Fibroblast of the aortic adventitia (primary cell): ENCODE results near the gene ITGA11. TPM values are rescaled to one million over a fixed set of nuclear protein-coding genes. Genes with fewer than 3 reads are reported as not detected.

Source experiments
- DNase-seq: peaks from one replicate; pipeline ENCODE4 v3.0.0-alpha.2; 2010; ENCODE audit warnings: low read depth
- H3K4me3 ChIP-seq: 2 replicates; pipeline ENCODE4 v1.5.1; 2011; ENCODE audit warnings: low read depth, mild to moderate bottlenecking, control low read depth, low read length, moderate library complexity
- total RNA-seq: library from RNA; depleted of rRNA; stranded (reverse); fragments of >200 nt; gene quantifications from 2 replicates; pipeline ENCODE4 v1.2.3, GENCODE V29; 2012; ENCODE audit warnings: low replicate concordance
- TF ChIP-seq, protein P1 (sequence below): IDR thresholded peaks from 2 replicates; pipeline ENCODE4 v1.5.1; 2011; ENCODE audit warnings: mild to moderate bottlenecking, low read length, control low read depth, inconsistent platforms; ENCODE audit not compliant: insufficient read depth

Gene ITGA11
- total RNA-seq, 1 donor = 81.1 TPM

DNA sequence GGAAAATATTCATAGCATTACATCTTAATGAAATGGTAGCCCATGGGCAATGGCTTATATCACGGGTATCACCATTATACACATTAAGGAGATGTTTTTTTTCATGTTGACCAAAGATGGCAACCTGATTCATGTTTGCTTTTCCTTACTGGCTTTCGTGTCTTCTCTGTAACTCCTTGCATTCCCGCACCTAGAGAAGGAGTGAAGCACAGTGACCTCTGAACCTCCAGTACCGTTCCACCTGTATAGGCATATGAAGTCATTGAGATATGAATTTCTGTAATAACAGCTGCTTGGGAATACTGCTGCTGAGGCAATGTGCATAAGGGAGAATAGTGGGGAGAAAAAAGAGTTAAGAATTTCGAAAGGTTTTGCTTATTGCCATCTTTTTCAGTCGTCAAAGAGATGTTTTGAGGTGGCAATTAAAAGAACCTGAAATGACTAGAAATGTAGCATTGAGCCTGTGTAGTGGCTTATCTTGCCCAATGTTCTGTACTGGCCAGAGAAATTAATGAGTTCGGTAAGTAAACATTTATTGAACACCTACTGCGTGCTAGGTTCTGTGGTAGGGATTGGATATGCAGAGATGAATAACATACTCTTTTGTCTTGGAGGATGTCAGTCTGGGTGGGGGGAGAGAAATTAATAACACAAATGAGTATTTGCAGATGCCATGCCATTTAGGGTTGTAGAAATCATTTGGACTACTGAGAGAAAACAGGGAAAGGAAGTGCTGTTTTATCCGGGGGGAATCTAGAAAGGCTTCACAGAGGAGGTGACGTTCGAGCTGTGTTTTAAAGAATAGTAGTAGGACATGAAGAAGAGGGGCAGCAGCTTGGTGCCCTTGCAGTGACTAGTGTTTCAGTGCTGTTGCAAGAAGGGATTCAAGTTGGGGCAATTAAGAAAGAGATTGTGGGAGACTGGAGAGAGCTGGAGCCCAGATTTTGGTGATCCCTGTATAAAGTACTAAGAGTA lies 151.9 kb downstream of the ITGA11 start:
- TF ChIP-seq, protein P1, sequence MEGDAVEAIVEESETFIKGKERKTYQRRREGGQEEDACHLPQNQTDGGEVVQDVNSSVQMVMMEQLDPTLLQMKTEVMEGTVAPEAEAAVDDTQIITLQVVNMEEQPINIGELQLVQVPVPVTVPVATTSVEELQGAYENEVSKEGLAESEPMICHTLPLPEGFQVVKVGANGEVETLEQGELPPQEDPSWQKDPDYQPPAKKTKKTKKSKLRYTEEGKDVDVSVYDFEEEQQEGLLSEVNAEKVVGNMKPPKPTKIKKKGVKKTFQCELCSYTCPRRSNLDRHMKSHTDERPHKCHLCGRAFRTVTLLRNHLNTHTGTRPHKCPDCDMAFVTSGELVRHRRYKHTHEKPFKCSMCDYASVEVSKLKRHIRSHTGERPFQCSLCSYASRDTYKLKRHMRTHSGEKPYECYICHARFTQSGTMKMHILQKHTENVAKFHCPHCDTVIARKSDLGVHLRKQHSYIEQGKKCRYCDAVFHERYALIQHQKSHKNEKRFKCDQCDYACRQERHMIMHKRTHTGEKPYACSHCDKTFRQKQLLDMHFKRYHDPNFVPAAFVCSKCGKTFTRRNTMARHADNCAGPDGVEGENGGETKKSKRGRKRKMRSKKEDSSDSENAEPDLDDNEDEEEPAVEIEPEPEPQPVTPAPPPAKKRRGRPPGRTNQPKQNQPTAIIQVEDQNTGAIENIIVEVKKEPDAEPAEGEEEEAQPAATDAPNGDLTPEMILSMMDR = no peak
- no peak for DNase-seq
- H3K4me3 ChIP-seq = peak overlapping the region; percentile 99

DNA sequence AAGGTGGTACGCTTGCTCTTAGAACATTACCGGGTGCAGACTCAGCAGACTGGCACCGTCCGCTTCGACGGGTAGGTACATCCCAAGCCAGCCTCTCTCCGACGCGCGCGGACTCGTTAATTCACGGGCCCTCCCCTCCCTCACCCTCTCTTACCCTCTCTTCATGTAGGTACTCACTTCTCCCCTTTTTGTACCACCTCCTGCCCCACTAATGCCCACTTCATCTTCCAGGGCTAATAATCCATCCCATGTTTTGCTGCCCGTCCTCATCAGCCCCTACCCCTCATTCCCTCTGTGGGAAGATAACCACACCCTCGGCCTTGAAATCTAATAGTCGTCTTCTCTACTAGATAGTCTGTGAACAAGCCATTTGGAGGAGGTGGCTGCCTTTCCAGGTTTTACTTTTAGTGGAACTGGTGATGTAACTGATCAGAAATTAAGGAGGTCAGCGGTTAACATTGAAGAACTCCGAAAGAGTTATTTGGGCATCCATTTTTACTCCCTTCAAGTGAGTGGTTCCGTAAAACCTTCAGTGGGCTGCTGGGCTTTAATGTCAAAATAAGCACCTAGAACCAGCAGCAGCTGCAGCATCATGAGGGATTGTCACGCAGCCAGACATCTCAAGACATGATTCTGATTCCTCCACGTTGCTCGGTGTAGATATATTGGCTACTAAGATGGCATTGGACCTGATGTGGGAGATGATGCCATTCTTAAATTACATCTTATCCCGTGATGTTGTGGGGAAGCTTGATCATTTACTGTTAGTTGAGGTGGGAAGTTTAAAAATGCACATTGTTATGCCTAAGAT lies 153.2 kb downstream of the ITGA11 start:
- H3K4me3 ChIP-seq = peak overlapping the region; percentile 99
- peak; percentile 47 for DNase-seq
- TF ChIP-seq, protein P1 = no peak

DNA sequence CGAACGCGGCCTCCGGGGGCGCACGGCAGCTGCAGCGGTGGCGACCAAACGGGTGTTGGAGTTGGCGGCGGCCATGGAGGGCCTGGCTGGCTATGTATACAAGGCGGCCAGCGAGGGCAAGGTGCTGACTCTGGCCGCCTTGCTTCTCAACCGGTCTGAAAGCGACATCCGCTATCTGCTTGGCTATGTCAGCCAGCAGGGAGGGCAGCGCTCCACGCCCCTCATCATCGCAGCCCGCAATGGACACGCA lies 153.7 kb downstream of the ITGA11 start:
- H3K4me3 ChIP-seq = peak overlapping the region; percentile 99
- TF ChIP-seq, protein P1 = peak; percentile 47
- no peak for DNase-seq

DNA sequence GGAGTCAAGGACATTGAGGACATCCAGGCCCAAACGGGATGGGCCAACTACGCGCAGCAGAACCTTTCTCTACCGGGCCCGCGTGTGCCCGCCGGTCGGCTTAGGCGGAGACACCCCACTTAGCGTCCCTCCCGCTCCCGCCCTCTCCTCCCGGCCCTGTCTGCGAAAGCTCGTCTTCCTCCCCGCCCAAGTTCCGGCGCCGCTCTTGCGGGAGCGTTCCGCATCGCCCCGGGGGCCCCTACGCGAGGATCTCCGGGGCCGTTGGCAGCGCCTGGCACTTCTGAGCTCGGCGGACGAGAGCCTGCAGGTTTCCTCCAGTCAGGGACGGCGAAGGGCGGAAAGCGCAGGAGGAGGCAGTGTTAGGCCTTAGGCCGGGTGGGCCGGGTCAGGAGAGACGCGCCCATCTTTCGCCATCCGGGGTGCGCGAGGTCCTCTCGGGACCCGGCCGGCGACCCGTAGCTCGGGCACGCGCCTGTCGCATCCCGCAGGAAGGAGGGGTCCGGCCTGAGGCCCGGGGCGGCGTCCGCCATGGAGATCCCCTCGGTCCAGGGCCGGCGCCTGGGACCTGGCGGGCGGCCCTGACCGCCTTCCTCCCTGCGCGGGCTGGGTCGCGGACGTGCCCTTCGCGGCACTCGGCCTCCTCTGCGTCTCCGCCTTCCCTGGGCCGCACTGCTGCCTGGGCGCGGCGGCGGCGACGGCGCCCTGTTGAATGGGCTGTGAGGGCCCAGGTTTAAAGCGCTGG lies 154.2 kb downstream of the ITGA11 start, which contains the start of gene FEM1B:
Gene FEM1B (plus strand): TSS at position 143 of the 742 bp plus-strand sequence. CDS start 673 bp downstream, outside the sequence.
- peak; percentile 92 for DNase-seq
- peak within 1 kb of the TSS; percentile 99 for H3K4me3 ChIP-seq
- TF ChIP-seq, protein P1 = no peak

DNA sequence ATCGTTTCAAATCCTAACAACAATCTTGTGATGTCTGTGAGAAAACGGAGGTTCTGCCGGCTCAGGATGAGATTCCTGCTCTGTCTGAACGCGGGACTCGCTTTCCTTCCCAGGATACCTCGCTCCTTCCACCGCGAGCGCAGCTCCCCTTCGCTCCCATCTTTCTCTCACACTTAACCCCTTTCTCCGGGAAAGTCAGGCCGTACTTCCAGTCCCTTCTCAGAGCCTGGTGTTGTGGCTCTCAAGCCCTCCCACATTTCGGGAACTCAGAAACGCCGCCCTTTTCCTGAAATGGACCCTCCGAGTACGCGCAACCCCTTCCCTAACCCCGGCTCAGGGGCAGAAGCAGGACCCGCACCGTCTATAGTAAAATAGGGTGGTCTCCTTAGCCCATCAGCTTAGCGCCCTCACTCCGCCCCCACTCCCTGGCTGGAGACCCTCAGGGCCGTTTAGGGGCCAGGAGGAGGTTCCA lies 154.8 kb downstream of the ITGA11 start:
- TF ChIP-seq, protein P1 = no peak
- peak; percentile 68 for DNase-seq
- peak overlapping the region; percentile 99 for H3K4me3 ChIP-seq

DNA sequence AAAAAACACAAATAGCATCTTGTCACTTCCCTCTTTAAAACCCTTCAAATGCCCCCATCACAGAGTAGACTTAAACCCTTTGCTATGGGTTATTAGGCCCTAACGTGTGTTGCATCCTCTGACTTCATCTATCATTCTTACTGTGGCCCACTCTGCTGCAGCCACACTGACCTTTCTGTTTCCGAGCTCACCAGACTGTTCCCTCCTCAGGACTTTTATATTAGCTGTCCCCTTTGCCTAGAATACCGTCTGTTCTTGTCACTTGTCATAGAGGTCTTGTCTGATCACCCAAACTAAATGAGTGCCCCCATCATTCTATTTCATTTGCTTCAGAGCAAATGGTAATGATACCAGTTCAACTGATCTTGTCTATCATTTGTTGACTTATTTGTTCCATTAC lies 155.3 kb downstream of the ITGA11 start:
- peak overlapping the region; percentile 99 for H3K4me3 ChIP-seq
- DNase-seq = no peak
- TF ChIP-seq, protein P1 = no peak
